Central memory CD8-positive, alpha-beta T cell (primary cell): ENCODE measurements around the gene PRR5.
A peak's percentile ranks its signal among the peaks of the same experiment; 100 is the strongest.

Source experiments
- ATAC-seq: fragments of 150-1000 bp; cut with Tn5 transposase; replicated peaks from 2 replicates; pipeline ENCODE4 v1.10.0; 2022; ENCODE audit warnings: mild to moderate bottlenecking, moderate FRiP score, moderate number of reproducible peaks; ENCODE audit not compliant: poor library complexity, severe bottlenecking; ENCODE audit errors: extremely low read depth
- DNase-seq, 2 donors: peaks; one replicate each; pipeline ENCODE4 v3.0.0; 2021; ENCODE audit warnings: low spot score in 2 of 2
- H3K27ac Mint-ChIP-seq: one replicate; pipeline ENCODE4 v1.8.0; 2022; ENCODE audit warnings: low read depth, mild to moderate bottlenecking, moderate library complexity, mixed read lengths
- H3K27me3 Mint-ChIP-seq: one replicate; pipeline ENCODE4 v1.8.0; 2022; ENCODE audit warnings: mixed read lengths
- H3K36me3 Mint-ChIP-seq: one replicate; pipeline ENCODE4 v1.8.0; 2022; ENCODE audit warnings: mild to moderate bottlenecking, moderate library complexity, mixed read lengths; ENCODE audit not compliant: insufficient read depth
- H3K4me1 Mint-ChIP-seq: one replicate; pipeline ENCODE4 v1.8.0; 2022; ENCODE audit warnings: mixed read lengths
- H3K4me3 Mint-ChIP-seq: one replicate; pipeline ENCODE4 v1.8.0; 2022; ENCODE audit warnings: mild to moderate bottlenecking, moderate library complexity, mixed read lengths
- H3K9me3 Mint-ChIP-seq: one replicate; pipeline ENCODE4 v1.8.0; 2022; ENCODE audit warnings: mixed read lengths

PRR5 gene

DNA sequence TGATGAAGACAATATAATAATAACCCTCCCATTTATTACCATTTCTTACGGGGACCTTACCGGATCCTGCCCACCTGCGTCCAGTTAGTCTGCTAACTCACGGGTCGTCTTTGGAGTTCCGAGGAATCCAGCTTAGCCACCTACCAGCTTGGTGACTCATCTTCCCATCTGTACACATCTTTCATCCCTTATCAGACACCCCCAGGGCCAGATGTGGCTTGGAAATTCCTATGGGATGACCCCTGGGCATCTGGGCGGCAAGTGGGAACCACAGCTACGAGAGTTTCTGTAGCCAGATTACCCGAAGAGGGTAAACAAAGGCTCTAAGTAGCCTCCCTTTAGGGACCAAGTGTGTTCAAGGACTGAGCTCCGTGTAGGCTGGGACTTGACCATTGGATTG, 12.8 kb upstream of the PRR5 start:
- no peak overlapping the region for H3K4me3 Mint-ChIP-seq

DNA sequence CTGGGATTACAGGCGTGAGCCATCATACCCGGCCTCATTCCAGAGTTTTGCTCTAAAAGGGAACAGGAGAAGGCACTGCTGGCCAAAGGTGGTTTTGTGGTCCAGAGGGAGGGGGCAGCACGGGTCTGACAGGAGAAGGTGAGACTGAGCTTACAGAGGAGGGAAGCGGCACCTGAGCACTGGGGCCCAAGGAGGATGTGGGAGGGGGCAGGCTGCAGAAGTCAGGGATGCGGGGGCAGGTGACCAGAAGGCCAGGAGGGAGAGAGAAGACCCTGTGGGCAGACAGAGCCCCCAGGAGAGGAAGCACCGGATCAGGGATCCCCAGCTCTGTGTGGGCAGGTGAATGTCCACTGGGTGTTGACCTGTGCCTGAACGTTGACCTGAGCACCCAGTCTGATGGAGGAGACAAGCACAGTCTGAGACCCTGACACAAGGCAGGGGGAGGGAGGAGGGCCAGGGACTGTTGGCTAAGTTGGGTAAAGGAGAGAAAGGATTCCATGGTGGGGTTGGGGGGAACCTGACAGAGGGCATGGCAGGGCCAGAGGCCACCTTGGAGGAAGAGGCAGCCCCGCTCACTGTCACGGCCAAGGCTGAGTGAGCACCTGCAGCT, 12.0 kb upstream of the PRR5 start:
- Mint-ChIP-seq H3K27ac (no peak overlapping the region), H3K36me3 (peaks cover 13% of the 10 kb centered on the region), H3K4me1 (peaks cover 25% of the 10 kb centered on the region), H3K4me3 (no peak overlapping the region), H3K27me3 (no peaks in the 10 kb centered on the region), H3K9me3 (no peaks in the 10 kb centered on the region)
- ATAC-seq (no peak), DNase-seq (no peak)

More for the DNA sequence above, 12.8 kb upstream of the PRR5 start:
- ATAC-seq (no peak), DNase-seq (no peak)
- Mint-ChIP-seq H3K36me3 (peaks cover 15% of the 10 kb centered on the region), H3K27me3 (no peaks in the 10 kb centered on the region), H3K9me3 (no peaks in the 10 kb centered on the region), H3K27ac (no peak overlapping the region), H3K4me1 (peaks cover 31% of the 10 kb centered on the region)

DNA sequence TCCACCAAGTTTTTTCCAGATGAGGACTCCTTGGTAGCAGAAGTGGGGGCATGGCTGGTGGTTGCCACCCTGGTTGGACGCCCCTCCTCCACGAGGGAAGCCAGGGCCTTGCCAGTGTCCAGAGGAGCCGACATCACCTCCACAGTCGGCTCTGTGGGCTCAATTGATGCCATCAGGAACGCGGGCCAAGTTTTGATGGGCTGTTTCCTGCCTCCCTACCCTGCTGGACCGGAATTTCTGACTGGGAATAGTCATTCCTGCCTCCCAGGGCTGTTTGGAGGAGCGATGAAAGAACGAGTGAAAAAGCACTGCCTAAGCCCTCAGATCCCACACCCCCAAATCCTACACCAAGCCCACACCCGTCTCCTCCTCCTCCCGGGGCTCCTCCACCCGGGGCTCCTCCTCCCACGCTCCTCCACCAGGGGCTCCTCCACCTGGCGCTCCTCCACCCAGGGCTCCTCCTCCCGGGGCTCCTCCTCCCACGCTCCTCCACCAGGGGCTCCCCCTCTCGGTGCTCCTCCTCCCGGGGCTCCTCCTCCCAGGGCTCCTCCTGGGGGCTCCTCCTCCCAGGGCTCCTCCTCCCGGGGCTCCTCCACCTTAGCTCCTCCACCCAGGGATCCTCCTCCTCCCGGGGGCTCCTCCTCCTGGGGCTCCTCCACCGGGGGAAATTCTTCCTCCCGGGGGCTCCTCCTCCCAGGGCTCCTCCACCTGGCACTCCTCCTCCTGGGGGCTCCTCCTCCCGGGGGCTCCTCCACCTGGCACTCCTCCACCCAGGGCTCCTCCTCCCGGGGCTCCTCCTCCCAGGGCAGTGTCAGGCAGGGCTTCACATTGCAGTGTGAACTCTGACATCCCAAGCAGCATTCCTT, 10.0 kb upstream of the PRR5 start:
- DNase-seq (no peak), ATAC-seq (no peak)
- Mint-ChIP-seq H3K9me3 (no peaks in the 10 kb centered on the region), H3K27me3 (no peaks in the 10 kb centered on the region), H3K27ac (no peak overlapping the region), H3K4me3 (no peak overlapping the region), H3K4me1 (peaks cover 11% of the 10 kb centered on the region), H3K36me3 (peaks cover 6% of the 10 kb centered on the region)

DNA sequence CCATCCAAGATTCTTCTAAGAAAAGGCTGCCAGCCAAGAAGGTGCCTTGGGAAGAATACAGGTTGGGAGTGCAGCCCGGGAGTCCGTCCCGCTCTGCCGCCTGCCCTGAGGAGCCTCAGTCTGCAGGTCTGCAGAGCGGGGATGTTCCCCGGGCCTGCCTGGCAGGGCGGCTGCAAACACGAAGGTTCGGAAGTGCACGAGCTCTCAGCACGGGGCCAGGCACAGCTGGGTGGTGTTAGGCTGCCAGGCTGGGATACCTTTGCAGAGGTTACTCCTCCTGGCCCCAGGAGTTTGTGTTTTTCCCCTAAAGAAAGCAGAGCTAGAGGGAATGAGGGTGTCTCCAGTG, 9.4 kb upstream of the PRR5 start:
- no peak for DNase-seq
- ATAC-seq: no peak
- Mint-ChIP-seq H3K36me3 (peaks cover 6% of the 10 kb centered on the region), H3K9me3 (no peaks in the 10 kb centered on the region), H3K4me3 (no peak overlapping the region), H3K4me1 (peaks cover 12% of the 10 kb centered on the region), H3K27ac (no peak overlapping the region), H3K27me3 (no peaks in the 10 kb centered on the region)

DNA sequence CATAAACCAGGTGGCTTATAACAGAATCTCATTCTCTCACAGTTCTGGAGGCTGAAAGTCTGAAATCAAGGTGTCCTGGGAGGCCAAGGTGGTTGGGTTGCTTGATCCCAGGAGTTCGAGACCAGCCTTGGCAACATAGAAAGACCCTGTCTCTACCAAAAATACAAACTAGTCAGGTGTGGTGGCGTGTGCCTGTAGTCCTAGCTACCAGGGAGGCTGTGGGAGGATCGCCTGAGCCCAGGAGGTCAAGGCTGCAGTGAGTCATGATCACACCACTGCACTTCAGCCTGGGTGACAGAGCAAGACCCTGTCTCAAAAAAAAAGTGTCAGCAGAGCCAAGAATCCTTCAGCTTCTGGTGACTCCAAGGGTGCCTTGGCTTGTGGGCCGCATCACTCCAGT, 8.9 kb upstream of the PRR5 start:
- no peak for ATAC-seq
- Mint-ChIP-seq H3K4me3 (no peak overlapping the region), H3K36me3 (peaks cover 6% of the 10 kb centered on the region), H3K27ac (peak overlapping the region; percentile 69), H3K4me1 (peaks cover 17% of the 10 kb centered on the region), H3K27me3 (no peaks in the 10 kb centered on the region), H3K9me3 (no peaks in the 10 kb centered on the region)
- no peak for DNase-seq

DNA sequence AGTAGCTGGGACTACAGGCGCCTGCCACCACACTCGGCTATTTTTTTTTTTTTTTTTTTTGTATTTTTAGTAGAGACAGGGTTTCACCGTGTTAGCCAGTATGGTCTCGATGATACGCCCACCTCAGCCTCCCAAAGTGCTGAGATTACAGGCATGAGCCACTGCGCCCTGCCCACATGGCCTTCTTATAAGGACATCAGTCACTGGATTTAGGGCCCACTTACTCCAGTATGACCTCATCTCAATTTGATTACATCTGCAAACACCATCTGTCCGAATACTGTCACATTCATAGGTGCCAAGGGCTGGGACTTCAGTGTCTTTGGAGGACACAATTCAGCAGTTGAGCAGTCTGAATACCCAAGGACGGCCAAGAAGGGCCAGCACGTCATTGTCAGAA, 8.2 kb upstream of the PRR5 start:
- Mint-ChIP-seq H3K27ac (peak overlapping the region; percentile 69), H3K4me1 (peaks cover 18% of the 10 kb centered on the region), H3K27me3 (no peaks in the 10 kb centered on the region), H3K36me3 (peaks cover 6% of the 10 kb centered on the region), H3K4me3 (no peak overlapping the region), H3K9me3 (no peaks in the 10 kb centered on the region)
- ATAC-seq: no peak
- no peak for DNase-seq

DNA sequence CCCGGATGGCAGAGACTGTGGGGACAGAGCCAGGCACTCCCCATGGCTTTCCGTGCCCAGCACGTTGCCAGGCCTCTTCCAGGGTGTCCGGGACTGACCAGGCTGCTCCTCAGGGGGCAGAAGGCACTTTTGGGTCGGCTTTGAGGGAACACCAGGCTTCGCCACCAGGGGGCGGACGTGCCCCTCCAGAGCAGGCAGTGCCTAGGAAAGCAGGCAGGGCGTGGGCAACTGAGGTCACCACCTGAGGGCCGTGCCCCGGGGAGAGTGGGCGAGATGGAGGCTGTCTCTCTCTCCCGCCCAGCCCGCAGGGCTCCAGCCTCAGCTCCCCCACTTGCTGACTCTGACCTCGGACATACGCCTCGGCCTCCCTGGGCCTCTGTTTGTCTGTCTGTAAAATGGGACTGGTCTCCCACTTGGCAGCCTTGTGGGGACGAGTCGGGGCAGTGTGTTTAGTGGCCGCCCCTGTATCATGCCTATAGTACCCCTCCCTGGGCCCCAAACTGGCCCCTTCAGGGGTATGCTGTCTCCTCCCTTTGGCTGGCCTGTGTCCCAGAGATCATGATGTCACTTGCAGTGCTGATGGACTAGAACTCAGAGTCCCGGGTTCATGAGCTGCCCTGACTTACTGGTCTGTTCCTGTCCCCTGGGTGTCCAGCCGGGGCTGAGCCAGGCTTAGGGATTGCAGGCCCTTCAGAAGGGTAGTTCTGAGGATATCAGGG, 4.4 kb upstream of the PRR5 start:
- ATAC-seq (peak; percentile 25), DNase-seq (peak; percentile 75 to 82)
- no peaks in the 10 kb centered on the region for H3K9me3 Mint-ChIP-seq
- H3K4me3 Mint-ChIP-seq: no peak overlapping the region
- H3K36me3 Mint-ChIP-seq: peaks cover 4% of the 10 kb centered on the region
- H3K27me3 Mint-ChIP-seq: no peaks in the 10 kb centered on the region
- H3K4me1 Mint-ChIP-seq: peaks cover 21% of the 10 kb centered on the region
- peak overlapping the region; percentile 81 for H3K27ac Mint-ChIP-seq

DNA sequence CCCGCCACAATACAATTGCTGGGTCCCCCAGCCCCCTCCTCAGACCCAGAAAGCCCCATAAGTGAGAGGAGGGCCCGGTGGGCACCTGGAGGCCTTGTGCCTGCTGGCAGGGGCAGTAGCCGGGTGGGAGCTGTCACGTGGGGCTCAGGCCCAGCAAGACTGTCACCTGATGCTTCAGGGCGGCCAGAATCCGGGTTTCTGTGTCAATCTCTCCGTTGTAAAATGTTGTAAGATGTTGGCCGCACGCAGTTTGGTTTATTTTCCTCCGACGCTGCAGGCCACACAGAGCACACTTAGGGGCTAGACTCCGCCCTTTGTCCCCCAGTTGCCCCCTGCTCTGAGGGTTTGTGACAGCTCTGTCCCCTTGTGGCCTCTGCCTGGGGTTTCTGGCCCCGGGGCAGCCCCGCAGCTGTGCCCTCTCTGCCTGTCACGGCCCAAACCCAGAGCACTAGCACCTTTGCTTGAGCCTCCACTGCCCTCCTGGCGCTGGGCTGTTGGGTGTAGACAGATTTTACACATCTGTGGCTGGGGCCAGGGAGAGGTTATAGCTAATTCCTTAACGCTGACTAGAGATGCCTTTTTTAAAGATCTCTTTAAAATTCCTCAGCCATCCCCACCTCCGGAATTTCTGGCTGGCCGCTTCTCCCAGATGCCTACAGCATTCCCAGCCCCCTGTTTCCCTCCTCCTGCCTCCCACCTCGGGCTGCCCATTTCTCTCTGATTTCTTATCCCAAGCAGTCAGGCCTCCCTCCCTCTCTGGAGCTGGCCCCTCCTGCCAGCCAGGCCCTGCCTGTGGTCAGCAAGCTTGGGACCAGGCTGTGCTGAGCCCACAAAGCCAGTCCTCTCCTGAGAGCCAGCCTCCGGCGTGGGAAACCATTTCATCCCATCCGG, 3.2 kb upstream of the PRR5 start:
- ATAC-seq: no peak
- no peak for DNase-seq
- no peak overlapping the region for H3K4me3 Mint-ChIP-seq
- no peak overlapping the region for H3K27ac Mint-ChIP-seq
- no peaks in the 10 kb centered on the region for H3K27me3 Mint-ChIP-seq
- no peaks in the 10 kb centered on the region for H3K9me3 Mint-ChIP-seq
- peaks cover 21% of the 10 kb centered on the region for H3K4me1 Mint-ChIP-seq
- H3K36me3 Mint-ChIP-seq: peaks cover 8% of the 10 kb centered on the region

DNA sequence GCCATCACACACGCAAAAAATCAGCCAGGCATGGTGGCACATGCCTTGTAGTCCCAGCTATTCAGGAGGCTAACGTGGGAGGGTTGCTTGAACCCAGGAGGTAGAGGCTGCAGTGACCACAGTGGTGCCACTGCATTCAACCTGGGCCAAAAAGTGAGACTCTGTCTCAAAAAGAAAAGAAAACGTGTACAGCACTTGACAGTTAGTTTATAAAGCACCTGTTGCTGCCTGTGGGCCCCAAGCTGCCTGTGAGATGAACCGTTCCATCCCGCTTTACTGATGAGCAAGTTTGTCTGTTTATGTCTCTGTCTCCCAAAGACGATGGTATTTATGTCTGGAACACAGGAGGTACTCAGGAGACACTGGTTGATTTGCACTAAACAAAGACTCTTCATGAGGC, 1.5 kb upstream of the PRR5 start:
- peaks cover 8% of the 10 kb centered on the region for H3K36me3 Mint-ChIP-seq
- DNase-seq (no peak), ATAC-seq (no peak)
- H3K27me3 Mint-ChIP-seq: no peaks in the 10 kb centered on the region
- no peak overlapping the region for H3K4me3 Mint-ChIP-seq
- peak overlapping the region; percentile 29 for H3K27ac Mint-ChIP-seq
- no peaks in the 10 kb centered on the region for H3K9me3 Mint-ChIP-seq
- peaks cover 32% of the 10 kb centered on the region for H3K4me1 Mint-ChIP-seq

DNA sequence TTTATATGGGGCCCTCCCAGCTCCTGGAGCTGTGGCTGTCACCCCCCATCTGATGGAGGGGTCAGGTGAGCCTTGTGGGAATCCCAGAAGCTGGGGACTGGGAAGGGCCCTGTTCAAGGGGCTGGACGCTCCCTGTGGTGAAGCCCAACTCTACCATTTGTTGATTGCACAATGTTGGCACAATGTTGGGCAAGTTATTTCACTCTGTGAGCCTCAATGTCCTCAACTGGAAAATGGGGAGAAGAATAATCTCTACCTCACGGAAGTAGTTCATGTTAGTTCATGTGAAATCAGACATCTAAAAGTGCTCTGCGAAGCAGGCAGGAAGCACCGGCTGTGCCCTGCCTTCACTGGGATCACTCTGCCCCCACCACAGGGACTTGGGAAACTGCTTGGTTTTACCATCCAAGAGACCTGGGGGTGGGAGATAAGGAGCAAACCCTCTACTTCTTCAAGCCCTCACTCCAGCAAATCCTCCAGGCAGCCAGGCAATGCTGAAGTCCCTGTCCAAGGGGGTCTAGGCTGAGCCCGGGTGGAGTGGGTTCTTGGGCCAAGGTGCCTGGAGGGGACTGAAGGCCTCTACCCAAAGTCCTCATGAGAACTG, 715 bp upstream of the PRR5 start:
- DNase-seq: no peak
- Mint-ChIP-seq H3K9me3 (no peaks in the 10 kb centered on the region), H3K27ac (peak overlapping the region; percentile 44), H3K4me3 (peak overlapping the region; percentile 75), H3K27me3 (no peaks in the 10 kb centered on the region), H3K36me3 (peaks cover 10% of the 10 kb centered on the region), H3K4me1 (peaks cover 38% of the 10 kb centered on the region)
- ATAC-seq: no peak

DNA sequence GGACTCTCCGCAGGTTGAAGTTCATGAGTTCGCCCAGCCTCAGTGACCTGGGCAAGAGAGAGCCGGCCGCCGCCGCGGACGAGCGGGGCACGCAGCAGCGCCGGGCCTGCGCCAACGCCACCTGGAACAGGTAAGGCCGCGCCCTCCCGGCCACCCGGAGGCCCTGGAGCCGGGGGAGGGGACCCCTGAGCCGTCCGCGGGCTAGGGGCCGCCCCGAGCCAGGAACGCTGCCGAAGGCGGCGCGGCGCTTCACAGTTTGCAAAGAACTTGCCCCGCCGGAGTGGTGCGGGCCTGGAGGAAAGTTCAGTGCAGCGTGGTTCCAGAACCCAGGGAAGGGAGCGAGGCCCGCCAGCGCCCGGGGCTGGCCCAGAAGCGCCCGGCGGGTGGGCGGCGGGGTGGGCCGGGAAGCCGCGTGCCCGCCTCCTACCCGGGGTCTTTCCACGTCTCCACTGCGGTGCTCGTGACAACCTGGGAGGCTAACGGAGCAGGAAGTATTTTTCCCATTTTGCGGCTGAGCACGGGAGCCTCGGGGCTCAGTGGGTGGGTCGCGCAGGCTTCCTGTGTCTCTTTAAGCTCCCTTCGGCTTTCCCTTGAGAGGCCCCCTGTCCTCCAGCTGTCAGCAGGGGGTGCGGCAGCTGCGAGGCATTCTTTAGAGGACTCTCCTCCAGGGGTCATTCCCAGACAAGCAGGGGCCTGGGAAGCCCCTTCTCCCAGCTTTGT, 635 bp downstream of the PRR5 start:
- ATAC-seq: peak; percentile 10

More for the DNA sequence above, 635 bp downstream of the PRR5 start:
- Mint-ChIP-seq H3K9me3 (no peaks in the 10 kb centered on the region), H3K4me3 (peak overlapping the region; percentile 75), H3K36me3 (peaks cover 12% of the 10 kb centered on the region), H3K27ac (no peak overlapping the region), H3K4me1 (peaks cover 41% of the 10 kb centered on the region), H3K27me3 (no peaks in the 10 kb centered on the region)
- no peak for DNase-seq
